Bronchial epithelial cell (primary cell): ENCODE results near the gene CCR3. TPM values are rescaled to one million over a fixed set of nuclear protein-coding genes. Genes with fewer than 3 reads are reported as not detected.

Source experiments
- DNase-seq: peaks from one replicate; pipeline ENCODE4 v3.0.0-alpha.2; 2010; ENCODE audit warnings: low read depth
- FAIRE-seq: peaks from 2 replicates; lab custom pipeline; 2011; peaks lifted over from hg19 to GRCh38; lab: Jason Lieb, UNC
- H3K27me3 ChIP-seq: 2 replicates; pipeline ENCODE4 v1.5.1; 2011; ENCODE audit warnings: low read length; ENCODE audit not compliant: control insufficient read depth, insufficient read depth
- H3K36me3 ChIP-seq: 2 replicates; pipeline ENCODE4 v1.5.1; 2011; ENCODE audit warnings: low read length; ENCODE audit not compliant: control insufficient read depth, insufficient read depth
- H3K4me3 ChIP-seq: 2 replicates; pipeline ENCODE4 v1.5.1; 2011; ENCODE audit warnings: mild to moderate bottlenecking, low read depth, low read length, control low read depth
- CTCF ChIP-seq: IDR thresholded peaks from 2 replicates; pipeline ENCODE4 v1.5.1; 2011; ENCODE audit warnings: mild to moderate bottlenecking, moderate library complexity, low read length, control low read depth, inconsistent platforms; ENCODE audit not compliant: insufficient read depth, severe bottlenecking
- total RNA-seq: library from RNA; depleted of rRNA; stranded (reverse); fragments of >200 nt; gene quantifications from 2 replicates; pipeline ENCODE4 v1.2.1, GENCODE V29; 2014

The CCR3 gene
- total RNA-seq, 1 donor from 2014 or later, result not detected

- no peak overlapping the region for H3K4me3 ChIP-seq
- DNase-seq, result no peak
- H3K36me3 ChIP-seq, result no peaks in the 10 kb centered on the region
- TF ChIP-seq CTCF, result no peak
- no peak for FAIRE-seq
- peaks cover 7% of the 10 kb centered on the region for H3K27me3 ChIP-seq
Measured at GRCh38 chr3:46213201-46213600, 29.1 kb upstream of the CCR3 start.

- peak; percentile 86 for FAIRE-seq
- no peak for DNase-seq
- Histone ChIP-seq H3K4me3 (no peak overlapping the region), H3K36me3 (no peaks in the 10 kb centered on the region), H3K27me3 (peaks cover 7% of the 10 kb centered on the region)
- peak; percentile 53 for TF ChIP-seq CTCF
Measured at GRCh38 chr3:46214751-46215352, 27.4 kb upstream of the CCR3 start.

- peak; percentile 71 for DNase-seq
- no peak overlapping the region for H3K4me3 ChIP-seq
- H3K36me3 ChIP-seq, result no peaks in the 10 kb centered on the region
- peaks cover 7% of the 10 kb centered on the region for H3K27me3 ChIP-seq
- no peak for TF ChIP-seq CTCF
- FAIRE-seq, result no peak
Measured at GRCh38 chr3:46215810-46216414, 26.3 kb upstream of the CCR3 start.

GRCh38 chr3:46218196-46218709, 24.0 kb upstream of the CCR3 start:
- DNase-seq, result no peak

GRCh38 chr3:46221391-46221790, 20.9 kb upstream of the CCR3 start:
- no peaks in the 10 kb centered on the region for H3K27me3 ChIP-seq
- TF ChIP-seq CTCF, result no peak
- no peaks in the 10 kb centered on the region for H3K36me3 ChIP-seq
- no peak for FAIRE-seq
- no peak overlapping the region for H3K4me3 ChIP-seq
- DNase-seq, result no peak

More at GRCh38 chr3:46218196-46218709, 24.0 kb upstream of the CCR3 start:
- TF ChIP-seq CTCF, result no peak
- FAIRE-seq, result no peak
- Histone ChIP-seq H3K4me3 (no peak overlapping the region), H3K36me3 (no peaks in the 10 kb centered on the region), H3K27me3 (peaks cover 4% of the 10 kb centered on the region)
